Measurements from ENCODE around the gene RC3H2.
A peak's percentile ranks its signal among the peaks of the same experiment; 100 is the strongest.
"Not testable (repeated sequence)": the region's sequence is repeated elsewhere in the genome, so short reads cannot be mapped to it uniquely, and the experiment has no call there.

RC3H2 gene

GRCh38 chr9:122912964-122913673 lies 8.0 kb upstream of the RC3H2 start, which contains the start of gene ZBTB6:
ZBTB6 (minus strand) TSS chr9:122913323; CDS start chr9:122912072, 1,251 bp downstream.
- peak; percentile 79 for DNase-seq

DNA sequence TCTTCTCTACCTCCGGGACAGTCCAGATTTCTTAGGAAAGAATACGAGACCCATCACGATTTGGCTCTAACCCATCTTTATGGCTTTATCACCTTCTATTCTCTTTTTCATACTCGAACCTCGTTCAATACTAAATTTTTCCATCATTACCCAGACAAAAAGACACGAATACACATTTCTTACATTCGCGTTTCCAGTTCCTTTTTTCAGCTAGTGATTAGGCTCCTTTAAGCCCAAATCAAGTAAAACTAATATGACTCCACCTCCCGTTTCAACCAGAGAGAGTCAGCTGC lies 7.5 kb upstream of the RC3H2 start:
- DNase-seq, result no peak

DNA sequence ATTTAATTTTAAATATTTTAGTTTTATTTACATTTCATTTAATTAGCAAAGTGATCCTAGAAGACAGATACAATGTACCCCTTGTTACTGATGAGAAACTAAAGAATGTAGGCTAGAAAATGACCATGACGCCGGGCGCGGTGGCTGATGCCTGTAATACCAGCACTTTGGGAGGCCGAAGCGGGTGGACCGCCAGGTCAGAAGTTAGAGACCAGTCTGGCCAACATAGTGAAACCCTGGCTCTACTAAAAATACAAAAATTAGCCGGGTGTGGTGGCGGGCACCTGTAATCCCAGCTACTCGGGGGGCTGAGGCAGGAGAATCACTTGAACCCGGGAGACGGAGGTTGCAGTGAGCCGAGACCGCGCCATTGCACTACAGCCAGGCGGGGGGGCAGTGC lies 963 bp upstream of the RC3H2 start:
- DNase-seq, result not testable (repeated sequence)

DNA sequence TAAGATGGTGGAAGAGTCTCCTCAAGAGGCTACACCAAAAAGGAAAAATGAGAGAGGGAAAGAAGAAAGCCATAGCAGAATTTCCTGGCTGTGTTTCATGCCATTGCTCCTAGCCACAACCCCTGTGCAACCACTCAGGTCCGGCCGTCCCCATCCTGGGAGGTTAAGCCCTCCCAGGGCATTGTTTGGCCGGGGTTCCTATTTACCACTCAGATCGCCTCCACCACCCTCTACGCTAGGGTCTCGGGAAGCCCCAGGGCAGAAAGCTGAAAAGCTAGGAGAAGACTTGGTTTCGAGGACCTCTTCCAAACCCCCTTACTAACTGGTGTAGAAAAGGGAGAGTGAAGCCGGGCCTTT lies 715 bp downstream of the RC3H2 start:
- DNase-seq, result no peak

DNA sequence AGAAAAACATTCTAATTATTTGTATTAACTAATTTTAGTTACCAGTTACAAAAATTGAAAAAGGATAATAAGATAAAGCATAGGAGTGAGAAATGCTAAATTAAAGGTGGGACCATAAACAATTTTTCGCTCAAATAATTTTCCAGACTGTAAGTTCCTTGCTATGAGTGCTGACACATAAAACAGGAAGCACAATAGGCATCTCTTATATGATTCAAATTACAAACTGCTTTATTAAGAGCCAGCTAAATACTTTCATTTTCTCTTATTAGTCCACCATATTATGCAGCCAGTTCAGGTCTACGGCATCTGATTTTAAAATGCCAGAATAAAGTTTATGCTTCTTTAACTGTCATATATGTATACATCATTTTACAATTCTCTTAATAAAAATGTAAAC lies 4.4 kb downstream of the RC3H2 start:
- no peak for DNase-seq

DNA sequence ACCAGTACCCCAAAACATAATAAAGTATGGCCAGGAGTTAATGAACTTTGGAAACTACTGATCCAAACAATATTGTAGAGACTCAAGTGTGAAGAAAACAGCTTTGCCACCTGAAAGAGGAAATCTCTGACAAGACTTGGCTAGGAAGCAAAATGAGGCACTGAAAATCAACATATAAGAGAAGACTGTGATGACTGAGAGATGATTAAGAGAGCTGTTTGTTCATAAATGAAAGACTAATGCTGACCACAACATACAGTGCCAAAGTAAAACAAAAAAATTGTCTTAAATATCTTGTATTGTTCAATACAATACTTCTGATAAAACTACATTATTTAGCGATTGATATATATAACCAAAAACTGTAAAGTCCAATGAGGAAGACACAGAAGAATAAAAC lies 7.2 kb downstream of the RC3H2 start:
- DNase-seq, result no peak

- no peak for DNase-seq
These were observed 16.7 kb downstream of the RC3H2 start for GRCh38 chr9:122888480-122888879.

DNA sequence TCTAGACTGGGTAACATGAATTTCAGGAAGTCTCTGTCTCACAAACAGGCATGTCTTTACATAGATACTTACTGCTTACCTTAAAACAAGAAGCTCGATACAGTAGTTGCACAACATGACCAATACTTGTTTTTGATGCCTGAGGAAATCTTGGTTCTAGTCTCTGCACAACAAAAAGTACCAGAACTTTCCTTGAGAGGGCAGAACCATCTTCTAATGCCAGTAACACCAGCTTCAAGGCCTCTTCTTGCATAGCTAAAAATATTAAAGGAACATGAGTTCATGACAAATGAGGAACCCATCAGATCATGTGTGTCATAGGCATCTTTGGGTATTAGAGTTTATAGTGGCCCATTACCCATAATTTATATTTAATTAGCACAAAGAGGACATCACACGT lies 22.0 kb downstream of the RC3H2 start:
- no peak for DNase-seq

DNA sequence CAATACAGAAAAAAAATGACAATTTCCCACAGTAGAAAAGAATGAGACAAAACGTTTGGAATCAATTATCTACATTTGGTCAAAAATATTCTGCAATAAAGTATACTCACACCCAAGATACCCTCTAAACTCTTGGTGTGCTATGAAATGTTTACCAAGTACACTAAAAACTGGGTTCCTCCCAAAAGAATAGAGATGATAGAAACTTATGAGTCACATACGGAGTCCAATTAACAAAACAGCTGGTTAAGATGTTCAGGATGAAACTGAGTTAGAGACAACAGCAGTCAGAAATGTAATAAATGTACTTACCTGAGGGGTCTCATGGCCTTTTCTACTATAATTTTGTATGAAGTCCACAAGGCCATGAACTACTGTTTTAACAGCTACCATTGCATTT lies 25.7 kb downstream of the RC3H2 start:
- no peak for DNase-seq

DNA sequence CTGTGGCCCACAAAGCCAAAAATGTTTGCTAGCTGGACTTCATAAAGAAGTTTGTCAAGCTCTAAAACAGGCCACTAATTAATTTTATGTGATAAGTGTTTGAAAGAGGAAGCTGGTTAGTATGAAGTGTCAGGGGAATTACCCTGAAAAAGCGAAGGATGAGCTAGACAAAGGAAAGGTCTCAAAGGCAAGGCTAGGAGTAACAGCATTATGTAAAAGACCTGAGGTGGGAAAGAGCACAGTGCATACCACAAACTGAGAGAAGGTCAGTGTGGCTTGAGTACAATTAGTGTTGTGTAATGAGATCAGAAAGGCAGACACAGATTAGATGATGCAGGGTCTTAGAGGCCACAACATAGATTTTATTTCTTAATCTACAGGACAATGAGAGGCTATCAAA lies 29.6 kb downstream of the RC3H2 start:
- DNase-seq, result no peak

DNA sequence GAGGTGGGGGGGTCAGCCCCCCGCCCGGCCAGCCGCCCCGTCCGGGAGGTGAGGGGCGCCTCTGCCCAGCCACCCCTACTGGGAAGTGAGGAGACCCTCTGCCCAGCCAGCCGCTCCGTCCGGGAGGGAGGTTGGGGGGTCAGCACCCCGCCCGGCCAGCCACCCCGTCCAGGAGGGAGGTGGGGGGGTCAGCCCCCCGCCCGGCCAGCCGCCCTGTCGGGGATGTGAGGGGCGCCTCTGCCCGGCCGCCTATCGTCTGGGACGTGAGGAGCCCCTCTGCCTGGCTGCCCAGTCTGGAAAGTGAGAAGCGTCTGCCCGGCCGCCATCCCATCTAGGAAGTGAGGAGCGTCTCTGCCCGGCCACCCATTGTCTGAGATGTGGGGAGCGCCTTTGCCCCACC lies 37.9 kb downstream of the RC3H2 start:
- not testable (repeated sequence) for DNase-seq

- no peak for DNase-seq
These were observed 39.1 kb downstream of the RC3H2 start for GRCh38 chr9:122866079-122866478.

GRCh38 chr9:122865300-122865699 lies 39.9 kb downstream of the RC3H2 start:
- no peak for DNase-seq

- DNase-seq, result no peak
These were observed 41.8 kb downstream of the RC3H2 start for GRCh38 chr9:122863407-122863806.

GRCh38 chr9:122860319-122861142 lies 44.6 kb downstream of the RC3H2 start:
- no peak for DNase-seq

DNA sequence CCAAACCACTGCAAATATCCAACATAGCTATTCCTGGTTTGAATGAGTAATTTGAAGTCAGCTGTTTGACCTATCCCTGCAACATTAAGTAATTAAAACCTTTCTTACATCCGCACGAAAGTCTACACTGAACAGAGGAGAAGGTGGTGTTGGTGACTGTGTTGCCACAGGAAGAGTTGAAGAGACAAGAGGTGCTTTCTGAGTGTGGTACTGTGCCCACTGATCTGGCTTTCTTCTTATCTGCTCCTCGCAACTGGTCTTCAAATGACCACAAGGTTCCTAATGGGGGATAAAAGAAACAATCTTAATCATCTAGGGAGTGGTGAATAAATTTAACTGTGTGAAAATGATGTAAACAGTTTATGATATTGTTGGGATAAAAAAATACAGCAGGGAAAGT lies 47.3 kb downstream of the RC3H2 start:
- DNase-seq, result no peak

DNA sequence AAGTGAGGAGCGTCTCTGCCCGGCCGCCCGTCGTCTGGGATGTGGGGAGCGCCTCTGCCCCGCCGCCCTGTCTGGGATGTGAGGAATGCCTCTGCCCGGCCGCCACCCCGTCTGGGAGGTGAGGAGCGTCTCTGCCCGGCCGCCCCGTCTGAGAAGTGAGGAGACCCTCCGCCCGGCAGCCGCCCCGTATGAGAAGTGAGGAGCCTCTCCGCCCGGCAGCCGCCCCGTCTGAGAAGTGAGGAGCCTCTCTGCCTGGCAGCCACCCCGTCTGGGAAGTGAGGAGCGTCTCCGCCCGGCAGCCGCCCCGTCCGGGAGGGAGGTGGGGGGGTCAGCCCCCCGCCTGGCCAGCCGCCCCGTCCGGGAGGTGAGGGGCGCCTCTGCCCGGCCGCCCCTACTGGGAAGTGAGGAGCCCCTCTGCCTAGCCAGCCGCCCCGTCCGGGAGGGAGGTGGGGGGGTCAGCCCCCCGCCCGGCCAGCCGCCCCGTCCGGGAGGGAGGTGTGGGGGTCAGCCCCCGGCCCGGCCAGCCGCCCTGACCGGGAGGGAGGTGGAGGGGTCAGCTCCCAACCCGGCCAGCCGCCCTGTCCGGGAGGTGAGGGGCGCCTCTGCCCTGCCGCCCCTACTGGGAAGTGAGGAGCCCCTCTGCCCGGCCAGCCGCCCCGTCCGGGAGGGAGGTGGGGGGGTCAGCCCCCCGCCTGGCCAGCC lies 52.9 kb downstream of the RC3H2 start:
- DNase-seq, result not testable (repeated sequence)

GRCh38 chr9:122848256-122848943 lies 56.8 kb downstream of the RC3H2 start:
- DNase-seq, result no peak

GRCh38 chr9:122846371-122846940 lies 58.7 kb downstream of the RC3H2 start:
- no peak for DNase-seq

DNA sequence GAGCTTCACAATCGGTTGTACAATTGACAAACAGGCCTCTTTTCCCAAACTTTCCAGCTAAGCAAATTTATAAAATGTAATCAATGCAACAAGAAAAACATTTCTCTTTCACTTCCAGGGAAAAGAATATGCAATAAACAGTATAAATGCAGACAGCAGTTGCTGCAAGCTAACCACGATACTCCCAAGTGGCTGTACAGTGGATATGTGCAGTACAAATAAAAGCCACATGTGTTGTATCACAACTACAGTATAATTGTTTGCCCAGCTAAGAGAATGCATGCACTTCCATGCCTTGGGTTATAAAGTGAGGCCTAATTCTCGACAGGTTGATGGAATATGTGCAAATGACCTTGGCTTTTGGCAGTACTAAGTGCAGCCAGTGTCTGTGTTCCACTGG lies 60.0 kb downstream of the RC3H2 start:
- DNase-seq, result no peak

DNA sequence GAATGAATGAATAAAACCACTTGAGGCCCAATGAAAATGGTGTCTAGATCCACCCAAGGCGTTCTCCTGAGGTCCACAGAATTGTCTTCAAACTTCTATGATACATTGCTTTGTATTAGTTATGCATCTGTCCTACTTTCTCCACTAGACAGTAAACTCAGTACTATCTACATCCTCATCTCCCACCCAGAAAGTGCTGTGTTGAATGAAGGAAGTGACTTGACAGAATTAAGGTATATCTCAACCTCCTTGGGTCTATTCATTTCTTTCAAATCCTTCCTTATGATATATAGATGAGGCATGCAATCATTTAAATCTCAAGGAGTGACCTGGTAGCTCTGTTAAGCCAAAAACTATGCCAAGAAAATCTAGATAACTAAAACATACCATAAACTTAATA lies 61.0 kb downstream of the RC3H2 start:
- DNase-seq, result no peak

GRCh38 chr9:122841501-122841900 lies 63.7 kb downstream of the RC3H2 start:
- no peak for DNase-seq

DNA sequence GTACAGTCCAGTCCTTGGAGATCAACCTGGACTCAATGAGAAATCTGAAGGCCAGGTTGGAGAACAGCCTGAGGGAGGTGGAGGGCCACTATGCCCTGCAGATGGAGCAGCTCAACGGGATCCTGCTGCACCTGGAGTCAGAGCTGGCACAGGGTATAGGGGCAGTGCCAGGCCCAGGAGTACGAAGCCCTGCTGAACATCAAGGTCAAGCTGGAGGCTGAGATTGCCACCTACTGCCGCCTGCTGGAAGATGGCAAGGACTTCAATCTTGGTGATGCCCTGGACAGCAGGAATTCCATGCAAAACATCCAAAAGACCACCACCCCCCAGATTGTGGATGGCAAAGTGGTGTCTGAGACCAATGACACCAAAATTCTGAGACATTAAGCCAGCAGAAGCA lies 66.7 kb downstream of the RC3H2 start:
- not testable (repeated sequence) for DNase-seq

Data from DMS 273 treated with DMSO at 0.1 percent for 48 hours (cell line).